HCT116 (cell line): ENCODE measurements around the gene PPP2R5C.

Experiments
- CTCF ChIP-seq, 3 experiments: fragments of 200-600 bp in 1 of 3; sonication (generic) in 1 of 3; IDR thresholded peaks in 2 of 3; conservative IDR thresholded peaks in 1 of 3; 2 replicates each; pipeline ENCODE4 v1.5.1; 2012 to 2017; ENCODE audit warnings: low read depth in 2 of 3, low read length in 2 of 3, antibody characterized with exemption in 1 of 3, borderline replicate concordance in 1 of 3, control low read depth in 1 of 3, mild to moderate bottlenecking in 1 of 3, mixed read lengths in 1 of 3, mixed run types in 1 of 3, moderate library complexity in 1 of 3; ENCODE audit not compliant: insufficient read depth in 1 of 3
- EGR1 ChIP-seq: IDR thresholded peaks from 2 replicates; pipeline ENCODE4 v1.6.1; 2012; ENCODE audit warnings: low read depth
- EZH2 ChIP-seq: fragments of 200-600 bp; sonication (generic); IDR thresholded peaks from 2 replicates; pipeline ENCODE4 v1.6.1; 2017; ENCODE audit warnings: antibody characterized with exemption, mixed run types
- POLR2A ChIP-seq: IDR thresholded peaks from 2 replicates; pipeline ENCODE4 v1.7.0; 2011; ENCODE audit warnings: borderline replicate concordance; ENCODE audit not compliant: insufficient read depth, insufficient read length; ENCODE audit errors: extremely low read depth
- POLR2AphosphoS5 ChIP-seq: IDR thresholded peaks from 2 replicates; pipeline ENCODE4 v1.6.1; 2011; ENCODE audit warnings: mild to moderate bottlenecking, low read depth, low read length, moderate library complexity
- TCF7L2 ChIP-seq: IDR thresholded peaks from 2 replicates; pipeline ENCODE4 v1.7.0; 2011; ENCODE audit warnings: borderline replicate concordance, inconsistent platforms; ENCODE audit not compliant: insufficient read depth, insufficient read length; ENCODE audit errors: extremely low read depth

DNA sequence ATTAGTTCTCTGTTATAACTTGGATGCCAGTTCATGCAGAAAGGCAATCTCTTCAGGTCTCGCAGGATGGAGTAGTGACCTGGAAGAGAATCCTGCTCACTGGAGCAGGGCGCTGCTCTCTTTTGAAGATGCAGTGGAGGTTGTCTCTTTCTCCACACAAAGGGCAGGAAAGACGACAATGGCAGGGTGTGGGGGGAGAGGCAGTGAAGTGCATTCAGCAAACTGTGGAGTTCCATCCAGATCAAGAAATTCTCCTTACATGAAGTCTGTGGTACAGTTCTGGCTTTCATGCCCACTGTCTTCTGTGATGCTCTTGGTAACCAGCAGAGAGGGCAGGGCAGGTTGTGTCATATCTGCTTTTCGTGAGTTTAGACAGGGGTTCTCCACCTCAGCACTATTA, 6.6 kb upstream of the PPP2R5C start:
- TF ChIP-seq EGR1 (no peak), POLR2A (no peak), POLR2AphosphoS5 (no peak), EZH2 (no peak), CTCF (IDR thresholded peaks at IDR 0.05 in 2 of 3, conservative IDR thresholded peaks at IDR 0.05 in 1 of 3; ENCODE audit: borderline replicate concordance in 1 of 3, insufficient read depth in 1 of 3, low read depth in 2 of 3, low read length in 2 of 3) (no peak), TCF7L2 (no peak)
